ENCODE measurements around the gene SFSWAP. TPM values are rescaled to one million over a fixed set of nuclear protein-coding genes. Genes with fewer than 3 reads are reported as not detected.

The SFSWAP gene
- total RNA-seq, 4 donors from 2014 or later: 49.8 to 88.8 (median 71.3) TPM

DNA sequence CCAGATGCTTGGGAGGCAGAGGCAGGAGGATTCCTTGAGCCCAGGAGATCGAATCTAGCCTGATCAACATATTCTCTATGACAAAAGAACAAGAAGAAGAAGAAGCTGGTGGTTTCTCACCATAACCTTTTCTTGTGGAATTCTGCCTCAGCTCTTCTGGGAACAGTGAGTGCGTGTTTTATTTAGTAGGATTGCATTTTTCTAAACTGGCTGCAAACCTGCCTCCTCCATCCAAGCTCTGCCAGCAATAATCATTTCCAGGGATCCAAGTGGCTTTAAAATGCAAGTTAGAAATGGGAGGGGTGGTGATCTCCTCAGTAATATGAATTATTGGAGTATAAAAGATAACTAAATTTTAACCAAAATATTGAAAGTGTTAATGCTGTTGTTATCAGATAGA is 71.2 kb downstream of the SFSWAP start:
- WGBS, 2 donors: 89 to 91% methylated on average over 2 of the region's 2 CpGs
- no peaks in the 10 kb centered on the region for H3K9me3 ChIP-seq
- no peak overlapping the region for H3K27ac ChIP-seq
- peaks cover 0 to 21% (median 0%) of the 10 kb centered on the region in 4 donors for H3K4me1 ChIP-seq
- DNase-seq (ENCODE audit: low spot score in 2 of 2): no peak
- no peak overlapping the region for H3K4me3 ChIP-seq
- TF ChIP-seq, protein P1, sequence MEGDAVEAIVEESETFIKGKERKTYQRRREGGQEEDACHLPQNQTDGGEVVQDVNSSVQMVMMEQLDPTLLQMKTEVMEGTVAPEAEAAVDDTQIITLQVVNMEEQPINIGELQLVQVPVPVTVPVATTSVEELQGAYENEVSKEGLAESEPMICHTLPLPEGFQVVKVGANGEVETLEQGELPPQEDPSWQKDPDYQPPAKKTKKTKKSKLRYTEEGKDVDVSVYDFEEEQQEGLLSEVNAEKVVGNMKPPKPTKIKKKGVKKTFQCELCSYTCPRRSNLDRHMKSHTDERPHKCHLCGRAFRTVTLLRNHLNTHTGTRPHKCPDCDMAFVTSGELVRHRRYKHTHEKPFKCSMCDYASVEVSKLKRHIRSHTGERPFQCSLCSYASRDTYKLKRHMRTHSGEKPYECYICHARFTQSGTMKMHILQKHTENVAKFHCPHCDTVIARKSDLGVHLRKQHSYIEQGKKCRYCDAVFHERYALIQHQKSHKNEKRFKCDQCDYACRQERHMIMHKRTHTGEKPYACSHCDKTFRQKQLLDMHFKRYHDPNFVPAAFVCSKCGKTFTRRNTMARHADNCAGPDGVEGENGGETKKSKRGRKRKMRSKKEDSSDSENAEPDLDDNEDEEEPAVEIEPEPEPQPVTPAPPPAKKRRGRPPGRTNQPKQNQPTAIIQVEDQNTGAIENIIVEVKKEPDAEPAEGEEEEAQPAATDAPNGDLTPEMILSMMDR (IDR thresholded peaks at IDR 0.05): no peak
- no peak for TF ChIP-seq EP300 (IDR thresholded peaks at IDR 0.05)
- no peak for TF ChIP-seq POLR2A (IDR thresholded peaks at IDR 0.05)
- peaks cover 0 to 69% (median 12%) of the 10 kb centered on the region in 3 donors for H3K36me3 ChIP-seq
- H3K27me3 ChIP-seq: no peaks in the 10 kb centered on the region

DNA sequence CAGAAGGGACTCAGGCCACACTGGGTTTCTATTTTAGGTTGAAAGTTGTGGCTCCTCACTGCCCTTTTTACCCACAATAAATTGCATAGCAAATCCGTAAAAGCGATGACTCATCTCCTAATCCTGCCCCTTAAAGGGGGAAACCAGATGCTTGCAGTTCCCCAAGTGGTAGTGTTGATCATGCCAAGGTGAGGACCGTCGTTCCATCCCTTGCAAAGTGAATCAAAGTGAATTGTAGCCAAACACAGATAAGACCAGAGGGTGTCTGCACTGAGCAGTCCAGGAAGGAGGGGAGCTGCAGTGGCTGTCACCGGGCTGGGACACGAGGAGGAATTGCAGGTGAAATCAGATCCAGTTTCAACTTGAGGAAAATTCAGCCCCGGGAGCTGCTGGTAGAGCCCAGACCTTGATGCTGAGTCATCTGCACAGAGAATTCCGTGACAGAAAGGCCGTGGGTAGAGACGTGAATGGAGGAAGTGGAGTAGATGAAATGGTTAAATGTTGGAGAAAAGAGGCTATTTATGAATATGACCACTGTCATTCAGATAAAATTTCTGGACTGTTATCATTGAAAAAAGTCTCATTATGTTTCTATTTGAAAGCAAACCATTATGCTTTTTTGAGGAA is 73.1 kb downstream of the SFSWAP start:
- H3K4me3 ChIP-seq: peak overlapping the region in 1 of 4 donors; percentile 4
- TF ChIP-seq, protein P1 (IDR thresholded peaks at IDR 0.05): no peak
- TF ChIP-seq EP300 (IDR thresholded peaks at IDR 0.05) (peak in 1 of 2 donors; percentile 15), POLR2A (IDR thresholded peaks at IDR 0.05) (no peak)
- peaks cover 0 to 72% (median 12%) of the 10 kb centered on the region in 3 donors for H3K36me3 ChIP-seq
- no peak for DNase-seq (ENCODE audit: low spot score in 2 of 2)
- H3K27ac ChIP-seq: peak overlapping the region in 2 of 4 donors; percentile 43 to 49
- WGBS, 2 donors: 37 to 44% methylated on average over 10 of the region's 10 CpGs
- H3K4me1 ChIP-seq: peaks cover 0 to 27% (median 0%) of the 10 kb centered on the region in 4 donors
- H3K27me3 ChIP-seq: no peaks in the 10 kb centered on the region
- H3K9me3 ChIP-seq: no peaks in the 10 kb centered on the region

DNA sequence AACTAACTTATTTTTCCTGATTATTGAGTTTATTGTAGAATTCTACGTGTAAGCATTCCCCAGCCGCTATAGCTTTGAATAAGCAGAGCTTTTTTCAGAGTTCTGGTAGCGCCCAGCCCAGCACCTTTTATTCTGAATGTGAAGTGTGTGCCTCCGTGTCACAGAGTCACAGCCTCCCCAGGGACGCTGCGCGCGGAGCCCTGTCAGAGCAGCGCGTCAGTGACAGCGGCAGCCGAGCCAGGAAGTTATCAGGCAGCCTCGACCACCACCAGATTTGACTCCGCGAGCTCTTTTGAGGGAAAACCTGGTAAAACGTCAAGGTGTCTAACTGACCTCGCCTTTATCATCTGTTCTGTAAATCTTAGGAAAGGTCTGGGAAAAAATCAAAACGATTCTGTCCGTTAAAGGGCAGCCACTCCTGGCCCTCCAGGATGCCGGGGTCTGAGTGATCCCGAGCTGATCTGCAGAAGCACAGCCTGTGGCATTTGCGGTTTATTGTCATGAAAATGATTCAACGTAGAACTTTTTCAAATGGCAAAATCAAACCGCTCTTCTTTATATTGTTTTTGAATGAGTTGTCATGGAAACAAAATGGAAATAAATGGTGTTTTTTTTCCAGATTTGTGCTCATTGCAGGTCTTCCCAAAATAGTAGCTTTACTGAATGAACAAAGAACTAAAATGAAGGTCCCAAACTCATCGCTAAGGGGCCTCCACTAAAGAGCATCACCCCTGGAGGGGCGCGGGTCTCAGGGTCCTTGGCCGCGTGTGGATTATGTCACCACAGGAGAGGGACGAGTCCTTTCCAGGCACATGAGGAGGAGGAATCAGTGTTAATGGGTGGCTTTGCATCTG is 74.2 kb downstream of the SFSWAP start:
- no peak for TF ChIP-seq POLR2A (IDR thresholded peaks at IDR 0.05)
- TF ChIP-seq, protein P1 (IDR thresholded peaks at IDR 0.05): no peak
- TF ChIP-seq EP300 (IDR thresholded peaks at IDR 0.05): no peak
- Histone ChIP-seq H3K27me3 (no peaks in the 10 kb centered on the region), H3K4me1 (peaks cover 0 to 29% (median 0%) of the 10 kb centered on the region in 4 donors), H3K36me3 (peaks cover 0 to 72% (median 13%) of the 10 kb centered on the region in 3 donors), H3K27ac (peak overlapping the region in 2 of 4 donors; percentile 25 to 77), H3K9me3 (no peaks in the 10 kb centered on the region), H3K4me3 (no peak overlapping the region)
- WGBS, 2 donors: 53 to 59% methylated on average over 30 of the region's 30 CpGs
- no peak for DNase-seq (ENCODE audit: low spot score in 2 of 2)

DNA sequence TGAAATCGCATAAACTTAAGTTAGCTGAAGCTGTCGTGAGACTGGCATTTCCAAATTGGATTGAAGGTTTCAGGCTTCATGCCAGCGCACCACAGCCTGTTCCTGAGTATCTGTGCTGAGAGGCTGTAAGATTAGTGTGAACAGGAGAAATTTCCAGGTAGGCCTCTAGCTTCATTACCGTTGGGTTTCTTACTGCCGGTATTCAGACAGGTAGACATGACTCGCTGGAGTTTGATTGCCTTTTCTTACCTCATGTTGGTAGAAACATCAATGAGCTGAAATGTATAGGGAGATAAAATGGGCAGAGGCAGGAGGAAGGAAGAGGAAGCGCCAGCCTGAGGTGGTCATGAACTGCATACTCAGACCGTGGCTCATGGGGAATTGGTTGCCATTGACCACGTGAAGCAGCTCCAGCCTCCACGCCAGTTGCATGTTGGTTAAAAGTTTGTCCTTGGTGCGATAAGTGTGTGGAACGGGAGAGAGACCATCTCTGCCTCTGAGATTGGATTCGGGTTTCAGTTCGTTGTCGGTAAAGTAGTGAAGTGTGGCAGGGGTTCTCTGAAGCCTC is 75.0 kb downstream of the SFSWAP start:
- 88 to 90% methylated on average over 15 of the region's 15 CpGs for WGBS, 2 donors
- H3K36me3 ChIP-seq: peaks cover 0 to 72% (median 8%) of the 10 kb centered on the region in 3 donors
- H3K27me3 ChIP-seq: no peaks in the 10 kb centered on the region

More for the DNA sequence above, 75.0 kb downstream of the SFSWAP start:
- TF ChIP-seq POLR2A (IDR thresholded peaks at IDR 0.05) (no peak), EP300 (IDR thresholded peaks at IDR 0.05) (no peak)
- TF ChIP-seq, protein P1 (IDR thresholded peaks at IDR 0.05): no peak
- Histone ChIP-seq H3K9me3 (no peaks in the 10 kb centered on the region), H3K27ac (peak overlapping the region in 2 of 4 donors; percentile 25 to 38), H3K4me1 (peaks cover 0 to 29% (median 0%) of the 10 kb centered on the region in 4 donors), H3K4me3 (no peak overlapping the region)
- no peak for DNase-seq (ENCODE audit: low spot score in 2 of 2)

Measured in tibial nerve (tissue), 4 donors.